MCF 10A (cell line): ENCODE data around the gene UBL3. TPM values are rescaled to one million over a fixed set of nuclear protein-coding genes. Genes with fewer than 3 reads are reported as not detected.

ENCODE experiments used
- BruUV-seq: library from RNA; stranded (reverse); fragments of 400-500 nt; replicated peaks from 2 replicates; lab custom pipeline; 2021; lab: Mats Ljungman, UMichigan
- CTCF ChIA-PET: fragments of 300-600 bp; sonication (Branson Sonifier 250); formaldehyde crosslinking; extraction: SDS; loops from one replicate; lab custom pipeline; 2021; ENCODE audit warnings: antibody characterized with exemption, inconsistent platforms; lab: Yijun Ruan, JAX
- POLR2A ChIA-PET: fragments of 300-600, 350-650 bp; sonication (Branson Sonifier 250); formaldehyde crosslinking; extraction: SDS; loops from one replicate; lab custom pipeline; 2020; ENCODE audit warnings: antibody characterized with exemption, inconsistent platforms; lab: Yijun Ruan, JAX
- DNase-seq: peaks from one replicate; pipeline ENCODE4 v3.0.0-alpha.2; 2018; ENCODE audit not compliant: unreplicated experiment
- H3K27ac Mint-ChIP-seq: one replicate; pipeline ENCODE4 v1.8.0; 2022; ENCODE audit warnings: mild to moderate bottlenecking, low read depth, mixed read lengths; ENCODE audit not compliant: unreplicated experiment
- H3K27me3 Mint-ChIP-seq: one replicate; pipeline ENCODE4 v1.8.0; 2022; ENCODE audit warnings: mixed read lengths; ENCODE audit not compliant: insufficient read depth, unreplicated experiment
- H3K36me3 Mint-ChIP-seq: one replicate; pipeline ENCODE4 v1.8.0; 2022; ENCODE audit warnings: mild to moderate bottlenecking, moderate library complexity, mixed read lengths; ENCODE audit not compliant: insufficient read depth, unreplicated experiment
- H3K4me1 Mint-ChIP-seq: one replicate; pipeline ENCODE4 v1.8.0; 2022; ENCODE audit warnings: mixed read lengths; ENCODE audit not compliant: insufficient read depth, unreplicated experiment
- H3K4me3 Mint-ChIP-seq: one replicate; pipeline ENCODE4 v1.8.0; 2022; ENCODE audit warnings: mild to moderate bottlenecking, moderate library complexity, mixed read lengths; ENCODE audit not compliant: unreplicated experiment
- H3K9me3 Mint-ChIP-seq: one replicate; pipeline ENCODE4 v1.8.0; 2022; ENCODE audit warnings: mixed read lengths; ENCODE audit not compliant: unreplicated experiment
- CTCF ChIP-seq: fragments of 200-600 bp; IDR thresholded peaks from one replicate; pipeline ENCODE4 v1.8.0; 2022; ENCODE audit warnings: antibody characterized with exemption, mild to moderate bottlenecking; ENCODE audit not compliant: unreplicated experiment
- intact Hi-C: fragments of 100-400 bp; cut with micrococcal nuclease; formaldehyde crosslinking; loops from 2 replicates; pipeline ENCODE4 v1.14.1; 2022
- total RNA-seq: library from RNA; stranded (reverse); gene quantifications from 2 replicates; pipeline ENCODE4 v1.2.3, GENCODE V29; 2022

Gene UBL3
- total RNA-seq, 1 experiment from 2014 or later: 18.2 TPM

- TF ChIP-seq CTCF: no peak
- no peak overlapping the region for H3K27ac Mint-ChIP-seq
- peaks cover 15% of the 10 kb centered on the region for H3K27me3 Mint-ChIP-seq
- no peak overlapping the region for H3K4me3 Mint-ChIP-seq
- intact Hi-C loops: no loop called here
- no peaks in the 10 kb centered on the region for H3K9me3 Mint-ChIP-seq
- BruUV-seq: no TSS peak
- ChIA-PET POLR2A (no interaction called here), CTCF (no interaction called here)
- DNase-seq: no peak
- no peaks in the 10 kb centered on the region for H3K36me3 Mint-ChIP-seq
- no peaks in the 10 kb centered on the region for H3K4me1 Mint-ChIP-seq
These were observed 104.7 kb downstream of the UBL3 start for GRCh38 chr13:29745704-29746103.

DNA sequence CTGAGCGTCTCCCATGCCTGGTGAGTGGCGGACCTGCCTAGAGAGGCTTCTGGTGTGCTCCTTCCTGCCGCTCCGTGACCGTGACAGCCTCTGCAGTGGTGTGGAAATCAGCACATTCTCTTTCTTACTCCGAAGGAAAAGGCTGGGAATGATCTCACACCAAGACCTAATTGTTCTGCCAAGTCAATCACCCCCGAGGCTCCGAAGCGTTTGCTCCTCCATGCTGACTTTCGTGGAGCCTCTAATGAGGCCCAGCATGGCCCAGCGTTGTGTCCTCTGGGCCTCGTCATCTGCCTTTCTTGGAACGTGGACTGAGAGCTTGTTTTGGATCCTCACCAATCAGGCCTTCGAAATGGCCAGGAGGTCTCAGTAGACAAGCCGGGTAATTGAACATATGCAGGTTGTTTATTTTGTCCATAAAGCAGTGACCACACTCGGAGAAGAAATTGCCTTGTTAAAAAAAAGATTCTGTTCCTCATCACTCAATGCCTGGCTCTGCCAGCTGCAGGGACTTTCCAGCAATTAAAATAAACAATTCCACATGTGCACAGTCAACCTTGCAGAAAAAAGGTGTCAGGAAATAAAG lies 107.1 kb downstream of the UBL3 start:
- no peak overlapping the region for H3K27ac Mint-ChIP-seq

GRCh38 chr13:29740961-29741360 lies 109.5 kb downstream of the UBL3 start:
- ChIA-PET POLR2A (interaction anchor here (0.6 to 0.8 kb wide), 2 partner anchors 21 to 161 kb away, joined by 3 read pairs; no protein-coding TSS in a partner anchor), CTCF (interaction anchor here (1.4 kb wide), 1 partner anchor 20 kb away, joined by 4 read pairs; no protein-coding TSS in a partner anchor)
- Mint-ChIP-seq H3K9me3 (no peaks in the 10 kb centered on the region), H3K4me3 (no peak overlapping the region), H3K27ac (no peak overlapping the region), H3K27me3 (peaks cover 14% of the 10 kb centered on the region), H3K36me3 (no peaks in the 10 kb centered on the region), H3K4me1 (no peaks in the 10 kb centered on the region)
- no peak for TF ChIP-seq CTCF
- DNase-seq: no peak
- no TSS peak for BruUV-seq
- intact Hi-C loops: no loop called here

More for the DNA sequence above, 107.1 kb downstream of the UBL3 start:
- ChIA-PET POLR2A (interaction anchor here (0.6 kb wide), 1 partner anchor 426 kb away, joined by 3 read pairs; no protein-coding TSS in a partner anchor), CTCF (interaction anchor here (0.6 to 1.9 kb wide), 3 partner anchors 59 to 369 kb away, joined by 3 to 5 read pairs (median 4); no protein-coding TSS in a partner anchor)
- no peak for DNase-seq
- H3K4me1 Mint-ChIP-seq: no peaks in the 10 kb centered on the region
- no peak for TF ChIP-seq CTCF
- H3K4me3 Mint-ChIP-seq: no peak overlapping the region
- H3K9me3 Mint-ChIP-seq: no peaks in the 10 kb centered on the region
- BruUV-seq: no TSS peak
- intact Hi-C loops: no loop called here
- peaks cover 15% of the 10 kb centered on the region for H3K27me3 Mint-ChIP-seq
- H3K36me3 Mint-ChIP-seq: no peaks in the 10 kb centered on the region

- POLR2A ChIA-PET: no interaction called here
- H3K27me3 Mint-ChIP-seq: peaks cover 19% of the 10 kb centered on the region
- peaks cover 4% of the 10 kb centered on the region for H3K4me1 Mint-ChIP-seq
- intact Hi-C loops: no loop called here
- CTCF ChIA-PET: no interaction called here
- no peak for DNase-seq
- no peaks in the 10 kb centered on the region for H3K36me3 Mint-ChIP-seq
- no peaks in the 10 kb centered on the region for H3K9me3 Mint-ChIP-seq
- H3K27ac Mint-ChIP-seq: no peak overlapping the region
- H3K4me3 Mint-ChIP-seq: no peak overlapping the region
- no TSS peak for BruUV-seq
- TF ChIP-seq CTCF: no peak
These were observed 113.4 kb downstream of the UBL3 start for GRCh38 chr13:29737061-29737460.
